Astrocyte (in vitro differentiated cells and primary cell): ENCODE measurements around the gene EEF2.

Source experiments
- EZH2 ChIP-seq: IDR thresholded peaks from 2 replicates; pipeline ENCODE4 v1.6.1; 2012; ENCODE audit warnings: mild to moderate bottlenecking, low read length, inconsistent platforms; ENCODE audit not compliant: insufficient read depth
- TF ChIP-seq, protein P1 (sequence below): IDR thresholded peaks from 2 replicates; pipeline ENCODE4 v1.5.1; 2011; ENCODE audit warnings: low read depth, mild to moderate bottlenecking, inconsistent platforms, low read length, moderate library complexity; ENCODE audit not compliant: insufficient read depth

DNA sequence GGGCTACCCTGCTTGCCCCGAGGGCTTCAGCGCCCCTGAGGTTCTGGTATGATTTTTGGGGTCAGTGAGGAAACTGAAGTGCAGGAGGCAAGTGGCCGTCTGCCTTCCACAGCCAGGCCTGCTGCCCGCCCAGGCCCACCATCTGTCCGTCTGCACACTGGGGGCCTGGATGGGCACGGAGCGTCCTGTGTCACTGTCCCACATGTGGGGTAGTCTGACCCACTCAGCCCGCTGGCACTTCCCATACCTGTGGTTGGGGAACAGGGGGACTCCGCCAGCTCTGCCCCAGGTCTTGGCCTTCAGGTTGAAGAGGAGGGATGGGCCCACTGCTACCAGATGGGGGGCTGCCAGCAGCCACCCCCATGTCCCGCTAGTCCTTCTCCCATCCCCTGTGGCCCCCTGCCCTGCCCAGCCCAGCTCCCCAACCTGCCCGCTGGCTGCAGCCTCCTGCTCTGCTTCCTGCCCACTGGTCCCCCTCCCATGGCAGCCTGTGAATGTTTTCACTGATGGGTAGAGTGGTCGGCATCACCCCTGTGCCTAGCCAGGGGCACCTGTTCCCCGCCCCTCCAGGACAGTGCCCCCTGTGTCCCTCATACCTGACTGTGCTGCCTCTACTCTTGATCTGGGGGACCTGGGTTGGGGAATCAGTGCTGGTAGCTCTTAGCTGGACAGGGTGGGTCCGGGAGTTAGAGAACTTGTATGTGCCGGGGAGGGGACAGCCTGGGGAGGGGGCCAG, 31.8 kb upstream of the EEF2 start:
- TF ChIP-seq, protein P1, sequence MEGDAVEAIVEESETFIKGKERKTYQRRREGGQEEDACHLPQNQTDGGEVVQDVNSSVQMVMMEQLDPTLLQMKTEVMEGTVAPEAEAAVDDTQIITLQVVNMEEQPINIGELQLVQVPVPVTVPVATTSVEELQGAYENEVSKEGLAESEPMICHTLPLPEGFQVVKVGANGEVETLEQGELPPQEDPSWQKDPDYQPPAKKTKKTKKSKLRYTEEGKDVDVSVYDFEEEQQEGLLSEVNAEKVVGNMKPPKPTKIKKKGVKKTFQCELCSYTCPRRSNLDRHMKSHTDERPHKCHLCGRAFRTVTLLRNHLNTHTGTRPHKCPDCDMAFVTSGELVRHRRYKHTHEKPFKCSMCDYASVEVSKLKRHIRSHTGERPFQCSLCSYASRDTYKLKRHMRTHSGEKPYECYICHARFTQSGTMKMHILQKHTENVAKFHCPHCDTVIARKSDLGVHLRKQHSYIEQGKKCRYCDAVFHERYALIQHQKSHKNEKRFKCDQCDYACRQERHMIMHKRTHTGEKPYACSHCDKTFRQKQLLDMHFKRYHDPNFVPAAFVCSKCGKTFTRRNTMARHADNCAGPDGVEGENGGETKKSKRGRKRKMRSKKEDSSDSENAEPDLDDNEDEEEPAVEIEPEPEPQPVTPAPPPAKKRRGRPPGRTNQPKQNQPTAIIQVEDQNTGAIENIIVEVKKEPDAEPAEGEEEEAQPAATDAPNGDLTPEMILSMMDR: no peak
- TF ChIP-seq EZH2: no peak
